Measurements from ENCODE around the gene EBI3.
"Not testable (repeated sequence)": the region's sequence is repeated elsewhere in the genome, so short reads cannot be mapped to it uniquely, and the experiment has no call there.

Gene EBI3

DNA sequence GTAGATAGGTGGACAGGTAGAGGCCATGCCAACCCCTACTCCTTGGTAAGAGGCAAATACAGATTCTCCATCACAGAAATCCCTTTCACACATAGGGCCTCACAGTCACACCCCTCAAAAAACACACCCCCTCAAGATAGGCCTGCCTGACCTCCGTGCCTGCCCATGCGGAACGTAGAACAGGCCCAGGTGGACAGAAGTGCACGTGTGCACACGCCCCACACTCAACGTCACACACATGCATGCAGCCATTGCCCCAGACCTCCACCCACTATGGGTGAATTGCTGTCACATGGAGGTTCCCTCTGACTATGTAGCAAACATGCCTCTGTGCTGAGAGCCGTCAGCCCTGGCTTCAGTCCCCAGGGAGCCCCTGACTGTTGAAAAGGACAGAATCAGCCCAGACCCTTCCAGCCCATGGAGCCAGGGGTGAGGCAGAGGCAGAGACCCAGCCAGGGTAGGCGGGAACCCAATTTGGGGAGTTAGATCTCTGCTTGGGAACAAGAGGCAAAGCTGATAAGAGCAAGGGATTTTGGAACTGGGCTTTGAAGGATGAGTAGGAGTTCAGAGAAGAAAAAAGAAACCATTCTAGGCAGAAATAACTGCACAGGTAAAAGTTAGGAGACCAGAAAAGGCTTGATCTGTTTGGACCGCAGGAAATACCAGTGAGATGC lies 43.8 kb upstream of the EBI3 start:
- TF ChIP-seq, protein P1, sequence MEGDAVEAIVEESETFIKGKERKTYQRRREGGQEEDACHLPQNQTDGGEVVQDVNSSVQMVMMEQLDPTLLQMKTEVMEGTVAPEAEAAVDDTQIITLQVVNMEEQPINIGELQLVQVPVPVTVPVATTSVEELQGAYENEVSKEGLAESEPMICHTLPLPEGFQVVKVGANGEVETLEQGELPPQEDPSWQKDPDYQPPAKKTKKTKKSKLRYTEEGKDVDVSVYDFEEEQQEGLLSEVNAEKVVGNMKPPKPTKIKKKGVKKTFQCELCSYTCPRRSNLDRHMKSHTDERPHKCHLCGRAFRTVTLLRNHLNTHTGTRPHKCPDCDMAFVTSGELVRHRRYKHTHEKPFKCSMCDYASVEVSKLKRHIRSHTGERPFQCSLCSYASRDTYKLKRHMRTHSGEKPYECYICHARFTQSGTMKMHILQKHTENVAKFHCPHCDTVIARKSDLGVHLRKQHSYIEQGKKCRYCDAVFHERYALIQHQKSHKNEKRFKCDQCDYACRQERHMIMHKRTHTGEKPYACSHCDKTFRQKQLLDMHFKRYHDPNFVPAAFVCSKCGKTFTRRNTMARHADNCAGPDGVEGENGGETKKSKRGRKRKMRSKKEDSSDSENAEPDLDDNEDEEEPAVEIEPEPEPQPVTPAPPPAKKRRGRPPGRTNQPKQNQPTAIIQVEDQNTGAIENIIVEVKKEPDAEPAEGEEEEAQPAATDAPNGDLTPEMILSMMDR (conservative IDR thresholded peaks at IDR 0.05; ENCODE audit: control insufficient read depth, insufficient read depth, low read depth, low read length), result no peak
- DNase-seq (ENCODE audit: low read depth), result no peak

DNA sequence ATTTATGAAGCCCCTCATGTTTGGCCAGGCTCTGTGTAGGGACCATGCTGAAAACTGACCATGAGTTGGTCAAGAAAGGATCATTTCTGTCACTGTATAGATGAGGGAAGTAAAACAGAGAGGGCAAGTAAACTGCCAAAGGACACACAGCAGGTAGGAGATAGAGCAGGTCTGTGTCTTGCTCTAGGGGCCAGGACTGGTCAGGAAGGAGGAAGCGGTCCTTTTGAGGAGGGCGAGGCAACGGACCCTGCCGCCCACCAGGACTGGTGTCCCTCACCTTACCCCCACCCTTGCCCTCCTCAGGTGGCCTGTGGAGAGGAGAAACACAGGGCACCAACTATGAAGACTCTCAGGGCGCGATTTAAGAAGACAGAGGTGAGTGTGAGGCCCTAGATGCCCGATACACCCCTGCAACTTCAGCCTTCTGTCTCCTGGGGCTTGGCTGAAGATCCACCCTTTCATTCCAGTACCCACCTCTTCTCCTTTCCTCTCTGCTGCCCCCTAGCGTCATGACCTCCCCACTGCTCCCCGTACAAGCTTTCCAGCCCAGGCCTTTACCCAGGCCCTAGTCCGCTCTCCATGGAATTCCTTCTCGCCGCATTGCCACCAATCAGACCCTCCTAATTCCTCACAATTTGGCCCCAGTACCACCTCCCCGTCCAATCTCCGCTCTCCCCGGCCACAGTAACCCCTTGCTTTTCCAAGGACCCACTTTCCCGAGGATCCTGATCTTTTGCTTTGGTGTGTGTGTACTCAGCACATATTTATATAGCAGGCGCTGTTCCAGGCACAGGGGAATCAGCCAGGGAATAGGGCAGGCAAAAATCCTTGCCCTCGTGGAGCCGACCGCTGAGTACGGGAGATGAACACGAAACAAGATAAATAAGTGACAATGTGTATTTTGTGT lies 43.0 kb upstream of the EBI3 start:
- DNase-seq (ENCODE audit: low read depth), result peak; percentile 69
- H3K4me3 ChIP-seq (ENCODE audit: control insufficient read depth, low read depth, low read length), result no peak overlapping the region
- TF ChIP-seq, protein P1 (conservative IDR thresholded peaks at IDR 0.05; ENCODE audit: control insufficient read depth, insufficient read depth, low read depth, low read length), result peak; percentile 86

More for the DNA sequence above, 43.8 kb upstream of the EBI3 start:
- H3K4me3 ChIP-seq (ENCODE audit: control insufficient read depth, low read depth, low read length), result no peak overlapping the region

DNA sequence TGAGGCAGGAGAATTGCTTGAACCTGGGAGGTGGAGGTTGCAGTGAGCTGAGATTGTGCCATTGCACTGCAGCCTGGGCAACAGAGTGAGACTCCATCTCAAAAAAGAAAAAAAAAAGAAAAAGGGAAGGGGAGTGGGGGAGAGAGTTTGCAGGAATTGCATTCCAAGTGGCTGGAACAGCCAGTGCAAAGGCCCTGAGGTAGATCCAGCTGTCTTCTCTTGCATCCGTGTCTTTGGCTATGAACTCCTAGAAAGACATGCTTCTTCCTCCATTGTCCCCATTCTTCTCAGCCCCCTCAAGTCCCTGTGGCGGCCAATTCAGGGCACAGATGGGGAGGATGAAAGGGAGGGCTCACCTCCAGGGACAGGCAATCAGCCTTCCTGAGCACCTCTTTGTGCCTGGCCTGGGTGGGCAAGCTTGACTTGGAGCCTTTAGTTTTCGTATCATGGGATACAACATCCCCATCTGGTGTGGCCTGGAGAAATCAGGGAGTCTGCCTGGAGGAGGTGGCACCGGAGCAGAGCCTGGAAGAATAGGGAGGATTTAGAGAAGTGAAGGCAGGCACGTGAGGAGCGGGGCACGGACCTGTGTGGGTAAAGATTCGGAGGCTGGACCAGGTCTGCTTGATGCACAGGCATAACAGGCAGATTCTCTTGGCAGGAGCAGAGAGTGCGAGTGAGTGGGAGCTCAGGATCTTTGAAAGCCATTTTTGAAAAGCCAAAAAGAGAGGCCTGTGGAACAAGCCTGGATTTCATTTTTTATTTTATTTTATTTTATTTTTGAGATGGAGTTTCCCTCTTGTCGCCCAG lies 41.8 kb upstream of the EBI3 start:
- TF ChIP-seq, protein P1 (conservative IDR thresholded peaks at IDR 0.05; ENCODE audit: control insufficient read depth, insufficient read depth, low read depth, low read length), result no peak
- no peak for DNase-seq (ENCODE audit: low read depth)
- no peak overlapping the region for H3K4me3 ChIP-seq (ENCODE audit: control insufficient read depth, low read depth, low read length)

DNA sequence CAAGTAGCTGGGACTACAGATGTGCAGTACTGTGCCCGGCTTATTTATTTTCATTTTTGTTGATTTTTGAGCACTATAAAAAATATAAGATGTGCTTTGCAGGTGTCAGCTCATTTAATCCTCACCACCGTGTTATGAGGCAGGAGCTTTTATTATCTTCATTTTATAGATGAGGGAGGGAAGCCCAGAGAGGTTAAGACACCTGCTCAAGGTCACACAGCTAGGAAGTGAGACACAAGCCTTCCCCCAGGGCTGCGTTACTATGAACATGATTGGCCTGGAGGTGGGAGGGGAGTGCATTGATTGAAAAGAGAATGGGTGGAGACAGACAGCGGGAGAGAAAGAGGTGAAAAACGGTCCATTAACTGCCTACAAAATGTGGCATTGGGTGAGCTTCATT lies 39.7 kb upstream of the EBI3 start:
- no peak overlapping the region for H3K4me3 ChIP-seq (ENCODE audit: control insufficient read depth, low read depth, low read length)
- TF ChIP-seq, protein P1 (conservative IDR thresholded peaks at IDR 0.05; ENCODE audit: control insufficient read depth, insufficient read depth, low read depth, low read length), result no peak
- no peak for DNase-seq (ENCODE audit: low read depth)

DNA sequence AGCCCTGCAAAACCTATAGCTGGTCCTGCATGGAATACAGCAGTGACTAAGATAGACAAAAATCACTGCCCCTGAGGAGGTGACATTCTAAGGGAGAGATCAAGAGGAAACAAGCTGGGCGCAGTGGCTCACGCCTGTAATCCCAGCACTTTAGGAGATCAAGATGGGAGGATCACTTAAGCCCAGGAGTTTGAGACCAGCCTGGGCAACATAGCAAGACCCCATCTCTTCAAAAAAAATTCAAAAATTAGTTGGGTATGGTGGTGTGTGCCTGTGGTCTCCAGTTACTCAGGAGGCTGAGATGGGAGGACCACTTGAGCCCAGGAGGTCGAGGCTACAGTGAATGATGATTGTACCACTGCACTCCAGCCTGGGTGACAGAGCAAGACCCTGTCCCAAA lies 36.8 kb upstream of the EBI3 start:
- not testable (repeated sequence) for H3K4me3 ChIP-seq (ENCODE audit: control insufficient read depth, low read depth, low read length); DNase-seq (ENCODE audit: low read depth)

DNA sequence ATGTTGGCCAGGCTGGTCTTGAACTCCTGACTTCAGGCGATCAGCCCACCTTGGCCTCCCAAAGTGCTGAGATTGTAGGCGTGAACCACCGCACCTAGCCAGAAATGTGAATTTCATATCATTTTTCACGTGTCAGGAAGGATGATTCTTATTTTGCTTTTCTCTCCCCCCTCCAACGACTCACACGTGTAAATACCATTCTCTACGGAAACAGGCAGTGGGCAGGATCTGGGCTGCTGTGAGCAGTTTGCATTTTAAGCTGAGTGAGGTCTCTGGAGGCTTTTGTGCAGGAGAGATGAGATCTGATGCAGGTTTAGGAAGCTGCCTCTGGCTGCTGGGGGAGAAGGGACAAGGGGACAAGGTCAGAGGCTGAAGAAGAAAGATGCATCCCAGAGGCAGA lies 35.0 kb upstream of the EBI3 start:
- DNase-seq (ENCODE audit: low read depth), result no peak
- H3K4me3 ChIP-seq (ENCODE audit: control insufficient read depth, low read depth, low read length), result no peak overlapping the region
- TF ChIP-seq, protein P1 (conservative IDR thresholded peaks at IDR 0.05; ENCODE audit: control insufficient read depth, insufficient read depth, low read depth, low read length), result no peak

All from fibroblast of mammary gland (primary cell).